Peyer's patch (tissue), 4 donors: ENCODE results near the gene STAC.

Experiments used
- POLR2A ChIP-seq, 2 donors: fragments of 450-650 bp; IDR thresholded peaks; one replicate each; pipeline ENCODE4 v1.5.1; 2017; ENCODE audit warnings: antibody characterized with exemption in 2 of 2, mild to moderate bottlenecking in 2 of 2, moderate library complexity in 2 of 2
- TF ChIP-seq, protein P1 (sequence below), 6 experiments: fragments of 450-650 bp in 4 of 6; fragments of 200-600 bp in 2 of 6; sonication (generic) in 1 of 6; IDR thresholded peaks; one replicate each; pipeline ENCODE4 v1.5.1; 2017 to 2019; ENCODE audit warnings: antibody characterized with exemption in 6 of 6, mild to moderate bottlenecking in 3 of 6, moderate library complexity in 1 of 6

DNA sequence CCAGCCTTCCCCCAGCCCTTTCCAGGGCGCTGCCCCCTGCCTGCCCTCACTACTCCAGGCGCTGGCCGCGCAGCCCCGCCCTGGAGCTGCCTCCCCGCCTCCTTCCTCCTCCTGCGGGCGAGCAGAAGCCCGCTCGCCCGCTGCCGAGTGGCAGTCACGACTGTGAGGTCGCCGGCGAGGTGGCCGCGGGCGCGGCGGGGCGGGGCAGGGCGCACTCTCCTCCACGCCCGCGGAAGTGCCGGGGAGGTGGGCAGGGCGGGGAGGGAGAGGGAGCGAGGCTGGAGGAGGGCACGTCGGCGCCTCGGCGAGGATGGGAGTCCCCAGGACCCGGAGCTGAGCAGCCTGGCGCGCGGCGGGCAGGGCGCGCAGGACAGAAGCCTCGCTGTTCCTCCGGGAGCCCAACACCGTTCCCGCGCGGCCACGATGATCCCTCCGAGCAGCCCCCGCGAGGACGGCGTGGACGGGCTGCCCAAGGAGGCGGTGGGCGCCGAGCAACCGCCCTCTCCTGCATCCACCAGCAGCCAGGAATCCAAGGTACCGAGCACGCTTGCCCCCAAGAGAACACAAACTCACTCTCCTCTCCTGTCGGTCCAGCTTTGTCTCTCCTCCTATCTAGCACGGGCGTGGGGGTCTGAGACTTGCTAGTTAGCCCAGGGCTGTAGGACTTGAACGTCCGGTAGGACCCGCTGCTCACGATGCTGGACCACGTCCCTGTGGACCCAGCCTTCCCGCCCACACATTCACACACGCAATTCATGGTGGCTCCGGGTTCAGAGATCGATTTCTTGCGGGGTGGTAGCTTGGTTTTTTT lies at the start of gene STAC:
- no peak for TF ChIP-seq POLR2A (IDR thresholded peaks at IDR 0.05)
- TF ChIP-seq, protein P1, sequence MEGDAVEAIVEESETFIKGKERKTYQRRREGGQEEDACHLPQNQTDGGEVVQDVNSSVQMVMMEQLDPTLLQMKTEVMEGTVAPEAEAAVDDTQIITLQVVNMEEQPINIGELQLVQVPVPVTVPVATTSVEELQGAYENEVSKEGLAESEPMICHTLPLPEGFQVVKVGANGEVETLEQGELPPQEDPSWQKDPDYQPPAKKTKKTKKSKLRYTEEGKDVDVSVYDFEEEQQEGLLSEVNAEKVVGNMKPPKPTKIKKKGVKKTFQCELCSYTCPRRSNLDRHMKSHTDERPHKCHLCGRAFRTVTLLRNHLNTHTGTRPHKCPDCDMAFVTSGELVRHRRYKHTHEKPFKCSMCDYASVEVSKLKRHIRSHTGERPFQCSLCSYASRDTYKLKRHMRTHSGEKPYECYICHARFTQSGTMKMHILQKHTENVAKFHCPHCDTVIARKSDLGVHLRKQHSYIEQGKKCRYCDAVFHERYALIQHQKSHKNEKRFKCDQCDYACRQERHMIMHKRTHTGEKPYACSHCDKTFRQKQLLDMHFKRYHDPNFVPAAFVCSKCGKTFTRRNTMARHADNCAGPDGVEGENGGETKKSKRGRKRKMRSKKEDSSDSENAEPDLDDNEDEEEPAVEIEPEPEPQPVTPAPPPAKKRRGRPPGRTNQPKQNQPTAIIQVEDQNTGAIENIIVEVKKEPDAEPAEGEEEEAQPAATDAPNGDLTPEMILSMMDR (IDR thresholded peaks at IDR 0.05): no peak
